Suppressor macrophage treated with lipopolysaccharide for 4 hours (primary cell): ENCODE results near the gene SSH2.
"Not testable (repeated sequence)": the region's sequence is repeated elsewhere in the genome, so short reads cannot be mapped to it uniquely, and the experiment has no call there.

Experiments
- DNase-seq: peaks from one replicate; pipeline ENCODE4 v3.0.0-alpha.2; 2020

SSH2 gene

DNA sequence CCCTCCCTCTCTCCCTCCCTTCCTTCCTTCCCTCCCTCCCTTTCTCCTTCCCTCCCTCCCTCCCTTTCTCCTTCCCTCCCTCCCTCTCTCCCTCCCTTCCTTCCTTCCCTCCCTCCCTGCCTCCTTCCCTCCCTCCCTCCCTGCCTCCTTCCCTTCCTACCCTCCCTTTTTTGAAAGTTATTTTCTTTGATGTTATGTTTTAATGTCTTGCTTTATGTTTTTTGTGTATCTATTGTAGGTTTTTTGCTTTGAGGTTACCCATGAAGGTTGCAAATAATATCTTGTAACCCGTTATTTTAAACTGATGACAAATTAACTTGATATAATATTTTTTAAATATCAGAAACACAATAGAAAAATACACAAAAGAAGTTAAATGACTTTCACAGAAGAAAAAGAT is 96.2 kb downstream of the SSH2 start:
- no peak for DNase-seq

GRCh38 chr17:29828676-29829284 is 101.2 kb downstream of the SSH2 start:
- no peak for DNase-seq

DNA sequence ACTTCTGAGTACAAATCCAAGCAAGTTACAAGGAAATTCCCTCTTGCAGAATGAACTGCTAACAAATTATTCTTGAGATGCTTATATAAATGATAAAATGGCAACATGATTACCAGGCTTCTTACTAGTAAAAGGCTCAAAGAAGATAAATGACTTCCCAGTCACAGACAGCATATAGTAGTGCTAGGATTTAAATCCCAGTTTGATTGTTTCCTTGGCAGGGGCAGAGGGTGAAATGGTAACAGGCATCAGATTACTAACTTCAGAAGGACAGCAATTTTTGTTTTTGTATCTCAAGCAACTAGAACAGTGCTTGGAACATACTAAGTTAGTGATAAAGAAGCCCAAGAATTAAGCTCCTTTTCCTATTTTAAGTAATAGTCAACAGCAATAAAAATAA is 102.8 kb downstream of the SSH2 start:
- no peak for DNase-seq

DNA sequence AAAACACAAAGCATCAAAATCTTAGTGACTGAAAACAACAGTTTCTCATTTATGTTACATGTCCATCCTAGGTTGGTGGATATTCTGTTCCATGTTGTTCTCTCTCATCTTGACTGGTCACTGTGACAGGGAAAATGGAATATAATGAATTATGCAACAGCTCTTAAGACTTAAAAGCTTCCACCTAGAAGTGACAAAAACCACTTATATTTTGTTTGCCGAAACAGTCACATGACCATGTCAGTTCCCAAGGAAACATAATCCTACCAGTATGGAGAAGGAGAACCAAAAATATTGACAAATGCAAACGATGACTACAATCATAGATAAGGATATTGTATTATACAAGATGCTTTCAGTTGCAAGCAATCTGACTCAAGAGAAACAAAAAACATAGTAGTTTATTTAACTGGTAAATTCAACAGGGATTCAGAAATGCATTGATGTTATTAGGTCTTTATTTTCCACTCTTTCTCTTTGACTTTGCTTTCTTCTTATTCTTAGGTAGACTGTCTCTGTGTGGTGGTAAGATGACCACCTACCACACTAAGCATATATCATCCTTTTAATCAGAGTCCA is 103.8 kb downstream of the SSH2 start:
- no peak for DNase-seq

- DNase-seq, result no peak
These were observed 104.4 kb downstream of the SSH2 start for GRCh38 chr17:29825604-29826003.

DNA sequence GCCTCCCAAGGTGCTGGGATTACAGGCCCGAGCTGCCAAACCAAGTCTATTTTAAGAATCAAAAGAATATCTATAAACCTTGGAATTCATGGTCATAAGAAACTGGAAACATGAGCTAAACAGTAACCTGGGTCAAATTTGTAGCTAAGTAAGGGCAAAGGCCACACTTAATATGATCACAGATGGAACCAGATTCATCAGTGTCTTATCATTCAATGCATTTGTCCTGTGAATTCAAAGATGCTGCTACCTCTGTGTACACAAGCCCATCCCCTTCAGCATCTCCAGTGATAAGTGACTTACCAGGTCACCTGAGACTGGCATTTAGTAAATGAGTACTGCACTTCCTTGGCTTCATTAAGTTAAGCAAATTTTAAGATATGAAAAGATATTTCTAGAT is 108.1 kb downstream of the SSH2 start:
- DNase-seq, result no peak

GRCh38 chr17:29820425-29820824 is 109.6 kb downstream of the SSH2 start:
- DNase-seq, result no peak

- peak; percentile 83 for DNase-seq
These were observed 122.3 kb downstream of the SSH2 start for GRCh38 chr17:29807520-29808361.

GRCh38 chr17:29802246-29802645 is 127.8 kb downstream of the SSH2 start:
- peak; percentile 50 for DNase-seq

DNA sequence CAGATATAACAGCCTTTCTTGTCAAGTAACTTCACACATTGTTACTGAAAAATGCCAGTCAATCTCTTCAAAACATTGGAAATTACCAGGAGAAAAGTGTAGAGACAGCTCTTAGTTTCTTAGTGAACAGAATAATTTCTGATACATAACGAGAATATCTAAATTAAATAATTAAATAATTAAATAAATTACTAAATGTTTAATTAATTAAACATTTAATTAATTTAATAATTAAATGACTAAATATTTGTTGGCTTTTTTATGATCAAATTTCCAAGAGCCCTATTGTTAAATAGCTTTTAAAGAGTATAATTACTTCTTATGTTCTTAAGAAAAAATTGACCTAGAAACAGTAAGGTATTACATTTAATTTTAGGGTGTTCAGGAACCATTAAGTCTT is 129.6 kb downstream of the SSH2 start:
- DNase-seq, result no peak

DNA sequence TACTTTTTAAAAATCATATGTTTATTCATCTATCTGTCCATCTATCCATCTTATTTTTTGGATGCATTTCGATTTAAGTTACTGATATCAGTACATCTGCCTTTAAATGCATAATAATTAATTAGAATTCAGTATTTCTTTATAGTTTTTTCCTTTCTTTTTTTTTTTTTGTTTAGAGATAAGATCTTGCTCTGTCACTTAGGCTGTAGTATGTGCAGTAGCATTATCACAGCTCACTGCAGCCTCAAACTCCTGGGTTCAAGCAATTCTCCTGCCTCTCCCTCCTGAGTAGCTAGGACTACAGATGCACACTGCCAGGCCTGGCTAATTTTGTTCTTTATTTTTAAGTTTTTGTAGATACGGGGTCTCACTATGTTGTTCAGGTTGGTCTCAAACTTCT is 133.4 kb downstream of the SSH2 start:
- DNase-seq, result no peak

DNA sequence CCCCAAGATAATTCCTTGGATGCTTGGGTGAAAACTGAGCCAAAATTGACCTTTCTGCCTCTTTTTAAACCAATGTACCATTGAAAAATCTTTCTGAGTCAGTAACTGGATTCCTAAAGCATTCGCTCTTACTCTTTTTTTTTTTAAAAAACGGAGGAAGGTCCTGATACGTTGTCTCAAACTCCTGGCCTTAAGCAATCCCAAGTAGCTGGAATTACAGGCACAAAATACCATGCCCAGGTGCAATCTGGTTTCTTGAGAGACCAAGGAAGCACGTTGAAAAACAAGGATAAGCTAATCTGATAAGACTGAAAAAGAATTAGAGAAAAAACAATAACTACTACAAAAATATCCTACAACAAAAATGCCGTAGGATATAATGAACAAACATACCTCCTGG is 136.5 kb downstream of the SSH2 start:
- no peak for DNase-seq

GRCh38 chr17:29791336-29792080 is 138.5 kb downstream of the SSH2 start:
- DNase-seq, result peak; percentile 12

DNA sequence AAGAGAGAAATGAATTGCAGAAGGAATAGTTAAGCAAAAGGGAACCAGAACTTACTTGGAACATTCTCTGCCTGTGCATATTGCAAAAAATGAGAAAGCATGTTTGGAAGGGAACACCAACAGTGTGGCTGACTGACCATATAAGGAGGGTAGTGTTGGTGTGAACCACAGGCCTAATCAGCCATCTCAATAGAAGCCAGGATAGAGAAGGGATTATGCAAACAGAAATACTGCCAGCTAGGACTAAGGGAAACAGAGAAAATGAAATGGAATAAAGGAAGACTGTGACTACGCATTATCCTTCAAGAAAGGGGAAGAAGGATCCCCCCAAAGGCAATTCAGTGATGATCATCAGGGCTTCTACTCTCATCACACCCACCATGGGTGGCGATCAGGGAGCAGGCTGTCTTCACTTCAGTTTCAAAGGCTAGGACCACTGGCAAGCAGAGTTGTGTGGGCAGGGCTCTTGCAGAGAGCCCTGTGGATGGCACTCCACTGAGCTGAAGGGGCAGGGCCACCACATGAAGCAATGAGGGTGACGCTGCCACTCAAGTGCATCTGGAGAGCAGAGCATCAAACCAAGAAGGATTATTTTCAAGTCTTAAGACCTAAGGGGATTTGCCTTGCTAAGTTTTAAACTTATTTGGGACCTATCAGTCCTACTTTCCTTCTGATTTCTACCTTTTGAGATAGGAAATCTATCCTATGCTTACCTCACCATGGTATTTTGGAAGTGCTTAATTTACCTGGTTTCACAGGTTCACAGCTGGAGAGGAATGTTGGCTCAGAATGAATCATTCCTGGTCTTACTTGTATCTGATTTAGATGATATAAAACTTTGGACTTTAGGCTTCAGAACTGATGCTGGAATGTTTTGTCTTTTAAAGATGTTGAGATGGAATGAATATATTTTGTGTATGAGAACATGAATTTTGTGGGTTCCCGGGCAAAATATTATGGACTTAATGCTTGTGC is 140.5 kb downstream of the SSH2 start:
- peak; percentile 60 for DNase-seq

- no peak for DNase-seq
These were observed 142.0 kb downstream of the SSH2 start for GRCh38 chr17:29787995-29788394.

- DNase-seq, result no peak
These were observed 147.1 kb downstream of the SSH2 start for GRCh38 chr17:29782917-29783316.

DNA sequence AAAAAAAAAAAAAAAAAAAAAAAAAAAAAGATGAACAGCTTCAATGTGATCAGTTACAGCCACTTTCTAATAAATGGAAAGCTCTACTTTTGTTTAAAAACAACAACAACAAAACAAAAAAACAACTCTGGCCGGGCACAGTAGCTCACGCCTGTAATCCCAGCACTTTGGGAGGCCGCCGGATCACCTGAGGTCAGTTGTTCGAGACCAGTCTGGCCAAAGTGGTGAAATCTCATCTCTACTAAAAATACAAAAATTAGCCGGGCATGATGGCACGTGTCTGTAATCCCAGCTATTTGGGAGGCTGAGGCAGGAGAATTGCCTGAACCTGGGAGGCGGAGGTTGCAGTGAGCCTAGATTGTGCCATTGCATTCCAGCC is 150.2 kb downstream of the SSH2 start:
- not testable (repeated sequence) for DNase-seq

DNA sequence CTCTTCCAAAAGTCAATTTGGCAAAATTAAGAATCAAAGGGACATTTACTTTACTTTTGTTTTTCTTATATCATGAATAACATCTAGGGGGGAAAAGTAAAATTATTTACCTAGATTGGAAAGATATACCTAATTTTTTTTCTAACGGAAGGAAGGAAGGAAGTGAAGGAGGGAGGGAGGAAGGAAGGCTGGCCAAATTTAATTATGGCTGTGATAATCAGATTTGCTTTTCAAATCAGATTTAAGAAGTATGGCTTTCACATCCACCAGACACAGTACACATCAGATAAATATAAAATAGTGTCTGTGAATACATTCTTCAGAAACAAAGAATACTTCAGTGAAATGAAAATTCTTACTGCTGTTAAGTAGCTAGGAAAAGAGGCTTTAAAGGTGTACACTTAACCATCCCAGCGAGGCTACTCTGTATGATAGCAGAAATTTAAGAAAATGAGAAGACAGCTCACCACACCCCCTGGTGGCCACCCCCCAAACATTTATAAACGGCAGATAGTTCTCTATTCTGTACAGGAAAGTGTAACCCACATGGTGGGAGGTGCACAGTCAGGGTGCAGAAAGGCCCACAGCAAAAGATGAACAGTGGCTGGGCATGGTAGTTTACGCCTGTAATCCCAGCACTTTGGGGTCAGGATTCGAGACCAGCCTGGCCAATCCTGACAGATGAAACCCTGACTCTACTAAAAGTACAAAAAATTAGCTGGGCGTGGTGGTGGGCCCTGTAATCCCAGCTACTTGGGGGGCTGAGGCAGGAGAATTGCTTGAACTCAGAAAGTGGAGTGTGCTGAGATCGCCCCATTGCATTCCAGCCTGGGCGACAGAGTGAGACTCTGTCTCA is 150.8 kb downstream of the SSH2 start:
- peak; percentile 79 for DNase-seq

DNA sequence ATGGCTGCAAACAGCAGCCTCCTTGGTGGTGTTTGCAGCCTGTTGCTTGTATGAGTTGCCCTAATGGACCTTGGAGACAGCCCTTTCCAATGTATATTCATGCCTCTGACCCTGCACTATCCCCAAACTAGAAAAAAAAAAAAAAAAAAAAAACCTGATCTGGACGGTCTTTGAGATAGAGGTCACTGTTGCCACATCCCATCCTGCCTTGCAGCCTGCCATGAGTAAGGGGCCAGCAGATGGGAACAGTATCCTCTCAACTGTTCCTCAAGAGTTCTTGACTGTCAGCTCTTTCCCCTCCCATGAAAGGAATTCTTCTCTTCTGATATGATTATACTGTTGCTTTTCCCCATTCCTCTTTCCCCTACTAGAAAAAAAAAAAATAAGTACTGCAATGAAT is 152.4 kb downstream of the SSH2 start:
- no peak for DNase-seq

DNA sequence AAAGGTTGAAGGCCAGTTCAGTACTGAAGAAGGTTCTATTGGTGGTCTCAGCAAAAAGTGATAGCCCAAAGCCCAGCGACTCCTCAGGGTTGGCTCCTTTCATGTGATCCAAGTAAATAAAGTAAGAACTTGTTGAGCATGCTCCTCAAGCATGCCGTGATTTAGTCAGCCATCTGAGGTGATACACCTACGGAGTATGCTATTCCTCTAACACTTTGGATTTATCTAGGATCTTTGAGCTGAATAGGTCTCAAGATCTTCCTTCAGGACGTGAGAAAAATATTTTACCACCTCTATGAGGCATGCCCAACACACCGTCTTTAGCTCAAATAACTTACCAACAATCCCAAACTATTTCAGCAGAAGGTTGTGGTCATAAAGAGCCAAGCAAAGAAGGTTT is 154.0 kb downstream of the SSH2 start:
- DNase-seq, result no peak

DNA sequence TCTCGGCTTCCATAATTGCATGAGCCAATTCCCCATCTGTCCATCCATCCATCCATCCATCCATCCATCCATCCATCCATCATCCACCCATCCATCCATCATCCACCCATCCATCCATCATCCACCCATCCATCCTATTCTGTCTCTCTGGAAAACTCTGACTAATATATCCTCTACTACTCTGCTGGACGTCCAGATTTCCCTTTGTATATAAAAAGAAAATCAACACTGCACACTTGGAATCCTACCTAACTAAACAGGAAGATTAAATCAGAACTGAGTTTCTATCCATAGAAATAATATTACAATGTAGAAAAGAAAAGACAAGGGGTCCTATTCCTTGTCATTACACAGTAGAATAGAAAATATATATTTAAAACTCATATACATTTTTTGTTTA is 157.0 kb downstream of the SSH2 start:
- no peak for DNase-seq
